Measurements from ENCODE around the gene UBE2L5. TPM values are rescaled to one million over a fixed set of nuclear protein-coding genes. Genes with fewer than 3 reads are reported as not detected.

Gene UBE2L5
- total RNA-seq, 1 experiment from 2014 or later: not detected

DNA sequence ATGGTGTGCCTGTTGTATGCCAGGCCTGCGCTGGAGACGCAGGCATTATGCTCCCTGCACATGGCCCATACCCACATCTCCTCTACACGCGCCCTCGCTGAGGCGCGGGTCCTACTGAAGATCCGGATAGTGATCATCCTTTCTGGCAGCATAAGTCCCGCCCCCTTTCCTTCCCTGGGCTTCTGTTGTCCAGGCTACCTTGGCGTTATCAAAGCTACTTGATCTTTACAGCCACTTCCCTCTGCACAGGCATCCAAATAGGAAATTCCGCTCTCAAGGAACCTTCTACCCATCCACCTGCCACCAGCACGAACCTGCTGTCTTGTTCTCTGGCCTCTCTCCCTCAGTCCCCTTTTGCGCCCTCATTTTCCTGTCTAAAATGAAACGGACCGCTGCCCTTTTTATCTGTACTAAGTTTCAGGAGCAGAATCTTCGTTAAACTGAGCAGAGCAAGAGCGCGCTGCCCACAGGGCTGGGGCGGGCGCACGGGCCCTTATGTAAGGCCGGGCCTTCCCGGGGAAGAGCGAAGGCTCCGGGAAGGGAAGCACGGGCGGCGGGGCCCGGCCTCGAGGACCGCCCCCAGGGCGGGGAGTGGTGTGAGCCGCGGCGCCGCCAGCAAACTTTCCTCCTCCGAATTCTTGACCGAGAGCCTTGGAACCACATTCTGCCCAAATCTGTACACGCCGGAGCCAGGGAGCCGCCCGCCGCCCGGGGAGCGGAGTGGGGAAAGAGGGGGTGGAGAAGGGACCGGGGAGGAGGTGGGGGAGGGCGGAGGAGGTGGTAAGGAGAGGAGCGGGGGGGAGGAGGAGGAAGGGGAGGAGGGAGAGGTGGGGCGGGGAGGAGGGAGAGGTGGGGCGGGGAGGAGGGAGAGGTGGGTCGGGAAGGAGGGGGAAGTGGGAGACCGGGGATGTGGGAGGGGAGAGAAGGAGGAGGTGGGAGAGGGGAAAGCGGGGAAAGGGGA lies 920 bp upstream of the UBE2L5 start:
- ChIA-PET CTCF (interaction anchor here (0.5 to 1.1 kb wide), 7 partner anchors 10 to 295 kb away, joined by 3 to 5 read pairs (median 3); partner anchors contain the start of gene KATNAL1), POLR2A (interaction anchor here (0.6 to 5.1 kb wide), 18 partner anchors 8 to 295 kb away, joined by 3 to 53 read pairs (median 6); partner anchors contain the start of genes HMGB1, KATNAL1 and USPL1)
- peak overlapping the region; percentile 47 for H3K27ac Mint-ChIP-seq (ENCODE audit: low read depth, unreplicated experiment)

DNA sequence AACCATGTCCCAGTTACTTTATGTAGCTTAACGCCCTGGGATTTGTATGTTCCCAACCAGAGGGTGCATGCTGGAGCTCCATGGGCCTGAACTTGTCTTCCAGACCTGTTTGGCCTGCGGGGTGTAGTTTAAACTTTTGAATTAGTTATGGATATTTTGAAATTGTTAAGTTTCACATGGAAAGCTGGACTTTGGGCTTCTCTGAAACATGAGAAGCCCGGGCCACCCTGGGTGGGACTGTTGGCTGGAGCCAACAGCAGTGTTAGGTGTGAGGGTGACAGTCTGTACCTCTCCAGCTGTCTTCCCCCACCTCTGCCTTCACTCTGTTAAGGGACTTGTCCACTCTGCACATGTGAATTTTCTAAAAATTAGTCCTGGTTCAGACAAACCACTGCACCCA lies 1.6 kb downstream of the UBE2L5 start:
- CTCF ChIA-PET: interaction anchor here (0.6 to 1.5 kb wide), 4 partner anchors 14 to 301 kb away, joined by 3 to 4 read pairs (median 4); no protein-coding TSS in a partner anchor

More for the DNA sequence above, 920 bp upstream of the UBE2L5 start:
- TF ChIP-seq, protein P1, sequence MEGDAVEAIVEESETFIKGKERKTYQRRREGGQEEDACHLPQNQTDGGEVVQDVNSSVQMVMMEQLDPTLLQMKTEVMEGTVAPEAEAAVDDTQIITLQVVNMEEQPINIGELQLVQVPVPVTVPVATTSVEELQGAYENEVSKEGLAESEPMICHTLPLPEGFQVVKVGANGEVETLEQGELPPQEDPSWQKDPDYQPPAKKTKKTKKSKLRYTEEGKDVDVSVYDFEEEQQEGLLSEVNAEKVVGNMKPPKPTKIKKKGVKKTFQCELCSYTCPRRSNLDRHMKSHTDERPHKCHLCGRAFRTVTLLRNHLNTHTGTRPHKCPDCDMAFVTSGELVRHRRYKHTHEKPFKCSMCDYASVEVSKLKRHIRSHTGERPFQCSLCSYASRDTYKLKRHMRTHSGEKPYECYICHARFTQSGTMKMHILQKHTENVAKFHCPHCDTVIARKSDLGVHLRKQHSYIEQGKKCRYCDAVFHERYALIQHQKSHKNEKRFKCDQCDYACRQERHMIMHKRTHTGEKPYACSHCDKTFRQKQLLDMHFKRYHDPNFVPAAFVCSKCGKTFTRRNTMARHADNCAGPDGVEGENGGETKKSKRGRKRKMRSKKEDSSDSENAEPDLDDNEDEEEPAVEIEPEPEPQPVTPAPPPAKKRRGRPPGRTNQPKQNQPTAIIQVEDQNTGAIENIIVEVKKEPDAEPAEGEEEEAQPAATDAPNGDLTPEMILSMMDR (IDR thresholded peaks at IDR 0.05; ENCODE audit: unreplicated experiment): no peak
- peak overlapping the region; percentile 73 for H3K4me3 Mint-ChIP-seq (ENCODE audit: unreplicated experiment)
- peaks cover 7% of the 10 kb centered on the region for H3K4me1 Mint-ChIP-seq (ENCODE audit: insufficient read depth, unreplicated experiment)
- DNase-seq (ENCODE audit: unreplicated experiment): peak; percentile 81
- intact Hi-C loops (cut with micrococcal nuclease): loop anchor here (10.0 kb wide), 1 partner anchor 117 kb away; the partner anchor contains the start of gene KATNAL1
- no peaks in the 10 kb centered on the region for H3K9me3 Mint-ChIP-seq (ENCODE audit: unreplicated experiment)
- no peaks in the 10 kb centered on the region for H3K36me3 Mint-ChIP-seq (ENCODE audit: insufficient read depth, unreplicated experiment)
- H3K27me3 Mint-ChIP-seq (ENCODE audit: insufficient read depth, unreplicated experiment): no peaks in the 10 kb centered on the region
- BruUV-seq (replicated peaks): TSS peak; percentile 37

DNA sequence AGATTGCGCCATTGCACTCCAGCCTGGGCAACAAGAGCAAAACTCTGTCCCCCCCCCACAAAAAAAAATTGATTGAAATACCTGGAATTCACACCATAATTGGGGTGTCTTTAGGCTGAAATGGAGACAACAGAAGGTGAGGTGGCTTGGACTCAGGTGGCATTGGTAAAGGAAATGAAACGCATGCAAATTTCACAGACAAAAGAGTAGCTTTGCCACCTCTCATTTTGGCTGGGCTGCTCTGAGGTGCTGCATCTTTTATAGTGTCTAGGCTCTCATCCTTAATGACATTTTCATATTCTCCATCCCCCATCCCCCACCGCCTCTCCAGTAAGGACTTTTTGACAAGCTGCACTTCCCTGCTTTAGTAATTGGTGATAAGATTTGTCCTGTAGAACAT lies 6.9 kb downstream of the UBE2L5 start:
- DNase-seq (ENCODE audit: unreplicated experiment): no peak
- CTCF ChIA-PET: interaction anchor here (0.6 to 0.9 kb wide), 4 partner anchors 23 to 776 kb away, joined by 3 to 5 read pairs (median 4); no protein-coding TSS in a partner anchor
- intact Hi-C loops (cut with micrococcal nuclease): loop anchor here (10.0 kb wide), 1 partner anchor 124 kb away; the partner anchor contains the start of gene KATNAL1
- Mint-ChIP-seq H3K36me3 (ENCODE audit: insufficient read depth, unreplicated experiment) (no peaks in the 10 kb centered on the region), H3K27ac (ENCODE audit: low read depth, unreplicated experiment) (no peak overlapping the region), H3K4me1 (ENCODE audit: insufficient read depth, unreplicated experiment) (peaks cover 13% of the 10 kb centered on the region), H3K9me3 (ENCODE audit: unreplicated experiment) (no peaks in the 10 kb centered on the region), H3K27me3 (ENCODE audit: insufficient read depth, unreplicated experiment) (no peaks in the 10 kb centered on the region), H3K4me3 (ENCODE audit: unreplicated experiment) (no peak overlapping the region)
- TF ChIP-seq, protein P1 (IDR thresholded peaks at IDR 0.05; ENCODE audit: unreplicated experiment): no peak
- BruUV-seq (replicated peaks): no TSS peak
- POLR2A ChIA-PET: interaction anchor here (0.8 to 3.7 kb wide), 12 partner anchors 7 to 616 kb away, joined by 3 to 54 read pairs (median 10); partner anchors contain the start of genes UBE2L5 and USPL1

More for the DNA sequence above, 1.6 kb downstream of the UBE2L5 start:
- intact Hi-C loops (cut with micrococcal nuclease): loop anchor here (10.0 kb wide), 1 partner anchor 119 kb away; the partner anchor contains the start of gene KATNAL1
- Mint-ChIP-seq H3K27me3 (ENCODE audit: insufficient read depth, unreplicated experiment) (no peaks in the 10 kb centered on the region), H3K4me1 (ENCODE audit: insufficient read depth, unreplicated experiment) (peaks cover 7% of the 10 kb centered on the region), H3K27ac (ENCODE audit: low read depth, unreplicated experiment) (no peak overlapping the region), H3K4me3 (ENCODE audit: unreplicated experiment) (no peak overlapping the region), H3K9me3 (ENCODE audit: unreplicated experiment) (no peaks in the 10 kb centered on the region), H3K36me3 (ENCODE audit: insufficient read depth, unreplicated experiment) (no peaks in the 10 kb centered on the region)
- TF ChIP-seq, protein P1 (IDR thresholded peaks at IDR 0.05; ENCODE audit: unreplicated experiment): no peak
- POLR2A ChIA-PET: interaction anchor here (1.9 to 4.0 kb wide), 2 partner anchors 7 to 29 kb away, joined by 10 to 37 read pairs; no protein-coding TSS in a partner anchor
- no TSS peak for BruUV-seq (replicated peaks)
- DNase-seq (ENCODE audit: unreplicated experiment): no peak
